K562 (cell line): ENCODE results near the gene RBBP4. TPM values are rescaled to one million over a fixed set of nuclear protein-coding genes. Genes with fewer than 3 reads are reported as not detected.

Experiments
- ATAC-seq: fragments of 200-7000 bp; cut with Tn5 transposase; 3 replicates; pipeline ENCODE4 v1.9.1; 2020; ENCODE audit warnings: moderate library complexity
- BruUV-seq: library from RNA; stranded (reverse); fragments of 400-500 nt; replicated peaks from 2 replicates; lab custom pipeline; 2021; lab: Mats Ljungman, UMichigan
- CTCF ChIA-PET: fragments of 300-600 bp; formaldehyde crosslinking; extraction: SDS; loops from one replicate; lab custom pipeline; 2021; ENCODE audit warnings: low intra/inter-chr PET ratio; lab: Yijun Ruan, JAX
- POLR2A ChIA-PET: fragments of 300-600, 350-650 bp; sonication (Branson Sonifier 250); formaldehyde crosslinking; extraction: SDS; loops from one replicate; lab custom pipeline; 2021; ENCODE audit warnings: antibody characterized with exemption, inconsistent platforms; lab: Yijun Ruan, JAX
- DNase-seq, 4 experiments: peaks; one replicate each; pipeline versions ENCODE4 v3.0.0 to v3.0.0-alpha.2; 2011 to 2018; ENCODE audit warnings: low spot score in 3 of 4, mixed read lengths in 3 of 4; ENCODE audit errors: extremely low read depth in 1 of 4
- FAIRE-seq: peaks from 2 replicates; lab custom pipeline; 2011; peaks lifted over from hg19 to GRCh38; lab: Jason Lieb, UNC
- H2AFZ ChIP-seq: 2 replicates; pipeline ENCODE4 v1.6.0; 2011; ENCODE audit warnings: low read depth, low read length, control low read depth, inconsistent platforms
- H3K27ac ChIP-seq: fragments of 200-600 bp; 3 replicates; pipeline ENCODE4 v1.8.0; 2011; ENCODE audit warnings: low read depth, mild to moderate bottlenecking, control low read depth, inconsistent platforms, low read length, moderate library complexity, mixed read lengths; ENCODE audit errors: extremely low read depth
- H3K27me3 ChIP-seq, 2 experiments: fragments of 300-600 bp in 1 of 2; 2 replicates in 1 of 2; 3 replicates in 1 of 2; pipeline versions ENCODE4 v1.6.0 to v1.8.0; 2011; ENCODE audit warnings: inconsistent platforms in 2 of 2, low read length in 2 of 2, mild to moderate bottlenecking in 1 of 2, mixed read lengths in 1 of 2, moderate library complexity in 1 of 2; ENCODE audit not compliant: control insufficient read depth in 2 of 2, insufficient read depth in 2 of 2
- H3K36me3 ChIP-seq: fragments of 300-600 bp; 3 replicates; pipeline ENCODE4 v1.8.0; 2011; ENCODE audit warnings: mild to moderate bottlenecking, low read length, inconsistent platforms; ENCODE audit not compliant: control insufficient read depth, insufficient read depth
- H3K4me1 ChIP-seq, 2 experiments: fragments of 200-600 bp in 1 of 2; replicated peaks in 1 of 2; 2 replicates in 1 of 2; 3 replicates in 1 of 2; pipeline versions ENCODE4 v1.5.1 to v1.8.0; 2011; ENCODE audit warnings: inconsistent platforms in 2 of 2, low read length in 2 of 2, mild to moderate bottlenecking in 1 of 2, mixed read lengths in 1 of 2, moderate library complexity in 1 of 2; ENCODE audit not compliant: control insufficient read depth in 2 of 2, insufficient read depth in 2 of 2
- H3K4me2 ChIP-seq: 2 replicates; pipeline ENCODE4 v1.6.1; 2011; ENCODE audit warnings: low read length, control low read depth, inconsistent platforms, mixed read lengths; ENCODE audit not compliant: insufficient read depth
- H3K4me3 ChIP-seq: fragments of 200-600 bp; sonication (generic), shearing (Covaris generic); 2 replicates; pipeline ENCODE4 v1.5.1; 2016; ENCODE audit warnings: control low read depth, inconsistent platforms
- H3K79me2 ChIP-seq: fragments of 200-600 bp; 3 replicates; pipeline ENCODE4 v1.8.0; 2011; ENCODE audit warnings: low read length, inconsistent platforms; ENCODE audit not compliant: control insufficient read depth, insufficient read depth
- H3K9ac ChIP-seq, 2 experiments: 2 replicates each; pipeline versions ENCODE4 v1.6.0 to v1.6.1; 2011; ENCODE audit warnings: low read depth in 2 of 2, low read length in 2 of 2, control low read depth in 1 of 2, inconsistent platforms in 1 of 2, mild to moderate bottlenecking in 1 of 2, mixed read lengths in 1 of 2; ENCODE audit not compliant: insufficient read depth in 1 of 2
- H3K9me1 ChIP-seq: one replicate; pipeline ENCODE4 v1.6.0; 2011; ENCODE audit warnings: inconsistent platforms, mild to moderate bottlenecking, low read length, moderate library complexity; ENCODE audit not compliant: control insufficient read depth, insufficient read depth
- H3K9me3 ChIP-seq: replicated peaks from 2 replicates; pipeline ENCODE4 v1.5.1; 2011; ENCODE audit warnings: low read depth, low read length, inconsistent platforms; ENCODE audit not compliant: control insufficient read depth, insufficient read depth
- H4K20me1 ChIP-seq: replicated peaks from 2 replicates; pipeline ENCODE4 v1.6.1; 2011; ENCODE audit warnings: low read length, inconsistent platforms, mixed read lengths; ENCODE audit not compliant: control insufficient read depth, insufficient read depth
- HNRNPLL ChIP-seq: fragments of 200-400 bp; formaldehyde crosslinking; IDR thresholded peaks from 2 replicates; pipeline ENCODE4 v1.6.1; 2017; ENCODE audit warnings: low read length, low read depth, mild to moderate bottlenecking; ENCODE audit not compliant: poor library complexity, severe bottlenecking
- RBM25 ChIP-seq: fragments of 200-400 bp; formaldehyde crosslinking; IDR thresholded peaks from 2 replicates; pipeline ENCODE4 v1.6.1; 2018; ENCODE audit warnings: low read length, low read depth, moderate library complexity; ENCODE audit not compliant: severe bottlenecking
- ZNF146 ChIP-seq: IDR thresholded peaks from one replicate; pipeline ENCODE4 v1.6.1; 2018; ENCODE audit warnings: missing compliant biosample characterization; ENCODE audit not compliant: unreplicated experiment
- WGBS: fragments of 100-300 bp; shearing (Covaris generic); methylation state at CpG from one replicate; pipeline ENCODE4 v1.1.6; 2016; ENCODE audit warnings: low coverage, mixed read lengths; ENCODE audit not compliant: insufficient coverage; ENCODE audit errors: missing lambda C conversion rate; 5-methylcytosine and 5-hydroxymethylcytosine counted together
- in situ Hi-C: fragments of 300-500 bp; cut with MboI; formaldehyde crosslinking; loops from 4 replicates; pipeline ENCODE4 v1.15.0; 2018; ENCODE audit warnings: inconsistent platforms, mixed read lengths
- intact Hi-C: fragments of 100-400 bp; cut with micrococcal nuclease; formaldehyde crosslinking; loops from 2 replicates; pipeline ENCODE4 v1.14.2; 2022
- polyA plus RNA-seq, 8 experiments: library from polyadenylated mRNA; depleted of rRNA in 4 of 8; stranded (reverse) in 5 of 8; unstranded in 3 of 8; fragments of >200 nt; fragmentation: Nextera tagmentation in 2 of 8; fragmentation: Illumina TruSeq in 1 of 8; extraction: Ambion mirVana in 2 of 8; extraction: Trizol in 1 of 8; gene quantifications; 2 replicates each; pipeline versions ENCODE4 v1.2.1 to v1.2.3, GENCODE V29; 2011 to 2014; ENCODE audit warnings: inconsistent platforms in 1 of 8, missing spikeins in 1 of 8
- total RNA-seq, 7 experiments: library from RNA; depleted of rRNA in 6 of 7; stranded (reverse); fragments of >200 nt in 6 of 7; fragmentation: Illumina TruSeq in 2 of 7; extraction: Trizol in 2 of 7; gene quantifications; 2 replicates each; pipeline versions ENCODE4 v1.2.1 to v1.2.3, GENCODE V29; 2011 to 2021; ENCODE audit warnings: low replicate concordance in 1 of 7

Gene RBBP4
- total and polyA plus RNA-seq, 9 of the 15 experiments (the other 6 are each of a cell fraction or from before 2014, with no cell fraction given): 185 to 409 (median 259) TPM

DNA sequence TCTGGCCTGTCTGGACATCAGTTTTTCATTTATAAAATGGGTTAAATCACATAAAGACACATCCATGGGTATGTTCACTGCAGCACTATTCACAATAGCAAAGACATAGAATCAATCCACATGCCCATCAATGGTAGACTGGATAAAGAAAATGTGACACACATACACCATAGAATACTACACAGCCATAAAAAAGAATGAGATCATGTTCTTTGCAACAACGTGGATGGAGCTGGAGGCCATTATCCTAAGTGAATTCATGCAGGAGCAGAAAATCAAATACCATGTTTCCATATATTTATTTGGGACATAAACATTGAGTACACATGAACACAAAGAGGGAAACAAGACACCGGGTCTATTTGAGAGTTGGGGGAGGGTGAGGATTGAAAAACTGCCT, 28.8 kb upstream of the RBBP4 start:
- in situ Hi-C loops: no loop called here
- H4K20me1 ChIP-seq: no peaks in the 10 kb centered on the region; the same call in 1 of the 2 replicates
- no peak overlapping the region for H3K4me3 ChIP-seq
- no peak overlapping the region for H3K4me2 ChIP-seq
- no TSS peak for BruUV-seq
- no peaks in the 10 kb centered on the region for H3K9me3 ChIP-seq
- no peaks in the 10 kb centered on the region for H3K79me2 ChIP-seq
- no peak overlapping the region for H3K27ac ChIP-seq
- H3K9ac ChIP-seq: no peak overlapping the region
- 72% methylated on average over 2 of the region's 2 CpGs for WGBS
- TF ChIP-seq RBM25 (peak; percentile 6), ZNF146 (CRISPR knock-in tag) (peak; percentile 70), HNRNPLL (no peak)
- TF ChIP-seq, all 486 proteins: peak for 2
- DNase-seq (no peak), FAIRE-seq (no peak), ATAC-seq (no peak)
- POLR2A ChIA-PET: no interaction called here
- no peaks in the 10 kb centered on the region for H3K27me3 ChIP-seq
- intact Hi-C loops: loop anchor here (2.0 to 5.0 kb wide), 2 partner anchors 100 to 173 kb away; no protein-coding TSS in a partner anchor
- H3K9me1 ChIP-seq: no peaks in the 10 kb centered on the region
- no peaks in the 10 kb centered on the region; a peak in 1 of 5 replicates for H3K4me1 ChIP-seq
- no peak overlapping the region for H2AFZ ChIP-seq
- H3K36me3 ChIP-seq: peaks cover 33% of the 10 kb centered on the region; the same call in 1 of the 3 replicates
- CTCF ChIA-PET: no interaction called here
